Peyer's patch (tissue), 4 donors: ENCODE measurements around the gene C11orf68. TPM values are rescaled to one million over a fixed set of nuclear protein-coding genes. Genes with fewer than 3 reads are reported as not detected.

Experiments
- DNase-seq, 3 donors: peaks; one replicate each; pipeline ENCODE4 v3.0.0-alpha.2; 2017 to 2019
- H3K27ac ChIP-seq, 4 donors: fragments of 200-600 bp; sonication (generic); one replicate each; pipeline ENCODE4 v1.5.1; 2016 to 2019
- H3K27me3 ChIP-seq, 2 donors: fragments of 200-600 bp; sonication (generic); one replicate each; pipeline ENCODE4 v1.5.1; 2019
- H3K36me3 ChIP-seq, 3 donors: fragments of 200-600 bp; sonication (generic); one replicate each; pipeline ENCODE4 v1.5.1; 2016 to 2019
- H3K4me1 ChIP-seq, 4 donors: fragments of 200-600 bp; sonication (generic); one replicate each; pipeline ENCODE4 v1.5.1; 2016 to 2019
- H3K4me3 ChIP-seq, 4 donors: fragments of 200-600 bp; sonication (generic); 1 replicate in 3 of 4; 2 replicates in 1 of 4; pipeline ENCODE4 v1.5.1; 2016 to 2019; ENCODE audit warnings: mild to moderate bottlenecking in 1 of 4
- H3K9me3 ChIP-seq, 4 donors: fragments of 200-600 bp; sonication (generic); one replicate each; pipeline ENCODE4 v1.5.1; 2016 to 2019; ENCODE audit warnings: mild to moderate bottlenecking in 1 of 4
- CTCF ChIP-seq, 6 experiments: fragments of 450-650 bp in 4 of 6; fragments of 200-600 bp in 2 of 6; sonication (generic) in 1 of 6; IDR thresholded peaks; one replicate each; pipeline ENCODE4 v1.5.1; 2017 to 2019; ENCODE audit warnings: antibody characterized with exemption in 6 of 6, mild to moderate bottlenecking in 3 of 6, moderate library complexity in 1 of 6
- POLR2A ChIP-seq, 2 donors: fragments of 450-650 bp; IDR thresholded peaks; one replicate each; pipeline ENCODE4 v1.5.1; 2017; ENCODE audit warnings: antibody characterized with exemption in 2 of 2, mild to moderate bottlenecking in 2 of 2, moderate library complexity in 2 of 2
- total RNA-seq, 4 donors: library from RNA; depleted of rRNA; stranded (reverse); fragments of >200 nt; gene quantifications; one replicate each; pipeline ENCODE4 v1.1.0, GENCODE V29; 2016

The C11orf68 gene
- total RNA-seq, 4 donors from 2014 or later: 8.3 to 20.6 (median 12.1) TPM

- no peaks in the 10 kb centered on the region for H3K4me1 ChIP-seq
- no peak overlapping the region for H3K4me3 ChIP-seq
- H3K36me3 ChIP-seq: no peaks in the 10 kb centered on the region
- no peak overlapping the region for H3K27ac ChIP-seq
- H3K9me3 ChIP-seq: no peaks in the 10 kb centered on the region
- H3K27me3 ChIP-seq: no peaks in the 10 kb centered on the region
- TF ChIP-seq POLR2A (IDR thresholded peaks at IDR 0.05) (no peak), CTCF (IDR thresholded peaks at IDR 0.05) (no peak)
- no peak for DNase-seq
These were observed 27.2 kb upstream of the C11orf68 start for GRCh38 chr11:65945941-65946558.

DNA sequence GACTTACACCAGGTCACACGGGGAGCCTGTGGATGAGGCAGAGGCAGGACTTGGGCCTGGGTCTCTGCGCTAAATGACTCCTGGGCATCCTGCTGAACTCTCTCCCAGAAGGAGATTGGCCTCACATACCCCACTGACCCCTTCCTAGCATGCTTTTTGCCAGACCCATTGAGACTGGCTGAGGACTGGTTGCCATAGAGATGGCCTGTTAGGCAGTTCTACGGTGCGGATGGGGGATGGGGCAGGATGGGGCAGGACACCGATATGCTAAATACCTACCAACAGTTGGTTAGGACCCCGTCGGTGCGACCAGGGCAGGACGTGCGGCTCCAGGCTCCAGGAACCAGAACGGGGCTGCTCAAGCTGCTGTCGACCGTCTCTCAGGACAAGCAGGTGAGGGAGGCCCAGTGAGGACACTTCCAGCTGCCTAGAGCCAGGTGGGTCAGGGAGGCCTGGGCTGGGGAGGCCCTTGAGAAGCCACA lies 26.6 kb upstream of the C11orf68 start, which contains the start of gene TSGA10IP:
Gene TSGA10IP, plus strand, starts transcription at position 51 of the 482 bp plus-strand sequence. Its CDS starts 196 bp downstream, at position 247.
- TF ChIP-seq POLR2A (IDR thresholded peaks at IDR 0.05) (no peak), CTCF (IDR thresholded peaks at IDR 0.05) (no peak)

GRCh38 chr11:65944767-65945166 lies 25.9 kb upstream of the C11orf68 start:
- Histone ChIP-seq H3K4me1 (no peaks in the 10 kb centered on the region), H3K9me3 (no peaks in the 10 kb centered on the region), H3K36me3 (no peaks in the 10 kb centered on the region), H3K27me3 (no peaks in the 10 kb centered on the region), H3K27ac (no peak overlapping the region), H3K4me3 (no peak overlapping the region)
- no peak for DNase-seq
- no peak for TF ChIP-seq CTCF (IDR thresholded peaks at IDR 0.05)
- TF ChIP-seq POLR2A (IDR thresholded peaks at IDR 0.05): no peak

More for the DNA sequence above, 26.6 kb upstream of the C11orf68 start, which contains the start of gene TSGA10IP:
- Histone ChIP-seq H3K9me3 (no peaks in the 10 kb centered on the region), H3K27ac (no peak within 1 kb of the TSS), H3K27me3 (no peaks in the 10 kb centered on the region), H3K4me1 (no peaks in the 10 kb centered on the region), H3K4me3 (no peak within 1 kb of the TSS), H3K36me3 (no peaks in the 10 kb centered on the region)
- no peak for DNase-seq

- Histone ChIP-seq H3K9me3 (no peaks in the 10 kb centered on the region), H3K4me1 (no peaks in the 10 kb centered on the region), H3K27me3 (no peaks in the 10 kb centered on the region), H3K36me3 (no peaks in the 10 kb centered on the region), H3K27ac (no peak overlapping the region), H3K4me3 (no peak overlapping the region)
- no peak for DNase-seq
- no peak for TF ChIP-seq CTCF (IDR thresholded peaks at IDR 0.05)
- no peak for TF ChIP-seq POLR2A (IDR thresholded peaks at IDR 0.05)
These were observed 25.3 kb upstream of the C11orf68 start for GRCh38 chr11:65944191-65944590.

GRCh38 chr11:65942531-65942930 lies 23.7 kb upstream of the C11orf68 start:
- no peak for DNase-seq
- no peaks in the 10 kb centered on the region for H3K9me3 ChIP-seq
- no peaks in the 10 kb centered on the region for H3K27me3 ChIP-seq
- no peaks in the 10 kb centered on the region for H3K36me3 ChIP-seq
- no peaks in the 10 kb centered on the region for H3K4me1 ChIP-seq
- no peak overlapping the region for H3K4me3 ChIP-seq
- H3K27ac ChIP-seq: no peak overlapping the region
- no peak for TF ChIP-seq POLR2A (IDR thresholded peaks at IDR 0.05)
- TF ChIP-seq CTCF (IDR thresholded peaks at IDR 0.05): no peak
